ENCODE results near the gene GRIN1.
"Not testable (repeated sequence)": the region's sequence is repeated elsewhere in the genome, so short reads cannot be mapped to it uniquely, and the experiment has no call there.

Gene GRIN1

GRCh38 chr9:137128862-137129455, 10.0 kb upstream of the GRIN1 start:
- DNase-seq (ENCODE audit: low spot score) = no peak

GRCh38 chr9:137129456-137130175, 9.3 kb upstream of the GRIN1 start:
- DNase-seq (ENCODE audit: low spot score) = peak; percentile 99

- DNase-seq (ENCODE audit: low spot score) = no peak
These were observed 8.7 kb upstream of the GRIN1 start for GRCh38 chr9:137130176-137130755.

- DNase-seq (ENCODE audit: low spot score) = no peak
These were observed 4.8 kb upstream of the GRIN1 start for GRCh38 chr9:137134191-137134590.

- not testable (repeated sequence) for DNase-seq (ENCODE audit: low spot score)
These were observed 3.8 kb upstream of the GRIN1 start for GRCh38 chr9:137135154-137135553.

- no peak for DNase-seq (ENCODE audit: low spot score)
These were observed 2.6 kb upstream of the GRIN1 start for GRCh38 chr9:137136261-137136880.

- no peak for DNase-seq (ENCODE audit: low spot score)
These were observed 1.9 kb upstream of the GRIN1 start for GRCh38 chr9:137136881-137137607.

- no peak for DNase-seq (ENCODE audit: low spot score)
These were observed 764 bp upstream of the GRIN1 start for GRCh38 chr9:137138058-137138721.

- no peak for DNase-seq (ENCODE audit: low spot score)
These were observed 655 bp downstream of the GRIN1 start for GRCh38 chr9:137139468-137140150.

GRCh38 chr9:137140151-137141012, 1.4 kb downstream of the GRIN1 start:
- DNase-seq (ENCODE audit: low spot score) = no peak

GRCh38 chr9:137141050-137141810, 2.3 kb downstream of the GRIN1 start:
- DNase-seq (ENCODE audit: low spot score) = no peak

- DNase-seq (ENCODE audit: low spot score) = no peak
These were observed 3.3 kb downstream of the GRIN1 start for GRCh38 chr9:137141976-137142936.

GRCh38 chr9:137143459-137143858, 4.5 kb downstream of the GRIN1 start:
- DNase-seq (ENCODE audit: low spot score) = no peak

- no peak for DNase-seq (ENCODE audit: low spot score)
These were observed 7.0 kb downstream of the GRIN1 start for GRCh38 chr9:137145731-137146526.

GRCh38 chr9:137146527-137146918, 7.6 kb downstream of the GRIN1 start:
- DNase-seq (ENCODE audit: low spot score) = no peak

GRCh38 chr9:137147091-137147792, 8.3 kb downstream of the GRIN1 start:
- DNase-seq (ENCODE audit: low spot score) = no peak

GRCh38 chr9:137147793-137148160, 8.8 kb downstream of the GRIN1 start:
- DNase-seq (ENCODE audit: low spot score) = no peak
